HepG2 (cell line): ENCODE data around the gene CPS1. TPM values are rescaled to one million over a fixed set of nuclear protein-coding genes. Genes with fewer than 3 reads are reported as not detected.

Experiments used
- ELF4 ChIP-seq: sonication (generic); formaldehyde crosslinking; IDR thresholded peaks from 2 replicates; pipeline ENCODE4 v1.5.0; 2020; ENCODE audit warnings: missing genetic modification reagents, mild to moderate bottlenecking, moderate library complexity, borderline replicate concordance
- EP300 ChIP-seq, 3 experiments: sonication (generic) in 1 of 3; formaldehyde crosslinking in 1 of 3; IDR thresholded peaks; 2 replicates each; pipeline versions ENCODE4 v1.5.1 to v1.6.1; 2011 to 2020; ENCODE audit warnings: low read depth in 2 of 3, low read length in 2 of 3, borderline replicate concordance in 1 of 3, improper control_type of control experiment in 1 of 3, mild to moderate bottlenecking in 1 of 3, missing genetic modification reagents in 1 of 3, moderate library complexity in 1 of 3
- KLF15 ChIP-seq: sonication (generic); formaldehyde crosslinking; IDR thresholded peaks from 2 replicates; pipeline ENCODE4 v1.8.1; 2023; ENCODE audit warnings: borderline replicate concordance, mild to moderate bottlenecking, inconsistent platforms, missing genetic modification reagents, mixed read lengths
- NCOR1 ChIP-seq: fragments of 200-600 bp; sonication (generic); IDR thresholded peaks from 2 replicates; pipeline ENCODE4 v1.7.0; 2017; ENCODE audit warnings: antibody characterized with exemption, low read length, borderline replicate concordance
- NFE2L2 ChIP-seq: fragments of 150-350 bp; IDR thresholded peaks from 2 replicates; pipeline ENCODE4 v1.6.1; 2014; ENCODE audit warnings: low read length
- RCOR2 ChIP-seq: IDR thresholded peaks from 2 replicates; pipeline ENCODE4 v1.6.1; 2016; ENCODE audit warnings: missing biosample characterization, missing genetic modification reagents
- SIX4 ChIP-seq: sonication (generic); formaldehyde crosslinking; IDR thresholded peaks from 2 replicates; pipeline ENCODE4 v1.4.0; 2020; ENCODE audit warnings: missing genetic modification reagents
- SP2 ChIP-seq: sonication (generic); formaldehyde crosslinking; IDR thresholded peaks from 2 replicates; pipeline ENCODE4 v1.5.1; 2020; ENCODE audit warnings: mild to moderate bottlenecking, missing genetic modification reagents
- SUZ12 ChIP-seq: fragments of 150-350 bp; IDR thresholded peaks from 2 replicates; pipeline ENCODE4 v1.6.1; 2014; ENCODE audit warnings: low read depth, low read length
- TCF7 ChIP-seq: sonication (generic); IDR thresholded peaks from 2 replicates; pipeline ENCODE4 v1.6.1; 2016; ENCODE audit warnings: antibody characterized with exemption, low read depth
- ZBTB21 ChIP-seq: sonication (generic); formaldehyde crosslinking; IDR thresholded peaks from 2 replicates; pipeline ENCODE4 v1.4.0; 2020; ENCODE audit warnings: missing genetic modification reagents
- ZNF205 ChIP-seq: IDR thresholded peaks from 2 replicates; pipeline ENCODE4 v1.6.1; 2018; ENCODE audit warnings: missing biosample characterization, missing genetic modification reagents
- ZNF629 ChIP-seq: sonication (generic); formaldehyde crosslinking; conservative IDR thresholded peaks from 2 replicates; pipeline ENCODE4 v1.5.0; 2020; ENCODE audit warnings: missing genetic modification reagents
- ZNF816 ChIP-seq: sonication (generic); formaldehyde crosslinking; IDR thresholded peaks from 2 replicates; pipeline ENCODE4 v1.8.0; 2022; ENCODE audit warnings: missing genetic modification reagents, mild to moderate bottlenecking, borderline replicate concordance
- ZSCAN25 ChIP-seq: sonication (generic); formaldehyde crosslinking; IDR thresholded peaks from 2 replicates; pipeline ENCODE4 v1.8.0; 2022; ENCODE audit warnings: mild to moderate bottlenecking, missing genetic modification reagents
- polyA plus RNA-seq, 8 experiments: library from polyadenylated mRNA; depleted of rRNA in 3 of 8; stranded (reverse) in 7 of 8; unstranded in 1 of 8; fragments of >200 nt; fragmentation: Illumina TruSeq in 4 of 8; extraction: Trizol in 4 of 8; gene quantifications; 2 replicates each; pipeline versions ENCODE4 v1.2.1 to v1.2.3, GENCODE V29; 2011 to 2016; ENCODE audit warnings: low read depth in 4 of 8, missing spikeins in 1 of 8, mixed read lengths in 1 of 8; ENCODE audit not compliant: insufficient read depth in 1 of 8
- total RNA-seq, 5 experiments: library from RNA; depleted of rRNA; stranded (reverse); fragments of >200 nt; fragmentation: Illumina TruSeq; extraction: Trizol; gene quantifications; 2 replicates each; pipeline ENCODE4 v1.2.3, GENCODE V29; 2016; ENCODE audit warnings: low read depth in 1 of 5
- TF ChIP-seq, protein P1 (sequence below), 2 experiments: IDR thresholded peaks; 2 replicates each; pipeline ENCODE4 v1.6.1; 2011 to 2012; ENCODE audit warnings: low read length in 2 of 2, borderline replicate concordance in 1 of 2, low read depth in 1 of 2, mild to moderate bottlenecking in 1 of 2, moderate library complexity in 1 of 2
- TF ChIP-seq, protein P2 (sequence below): IDR thresholded peaks from 2 replicates; pipeline ENCODE4 v1.6.1; 2016; ENCODE audit warnings: mild to moderate bottlenecking
- TF ChIP-seq, protein P3 (sequence below): IDR thresholded peaks from 2 replicates; pipeline ENCODE4 v1.6.1; 2016; ENCODE audit warnings: low read depth, borderline replicate concordance
- TF ChIP-seq, protein P4 (sequence below): IDR thresholded peaks from 2 replicates; pipeline ENCODE4 v1.6.1; 2012; ENCODE audit warnings: low read depth, low read length, improper control_type of control experiment
- TF ChIP-seq, protein P5 (sequence below): fragments of 450-650 bp; IDR thresholded peaks from 2 replicates; pipeline ENCODE4 v1.6.1; 2017; ENCODE audit warnings: mild to moderate bottlenecking

Gene CPS1
- total and polyA plus RNA-seq, 2 of the 13 experiments (the other 11 are each of a cell fraction or from before 2014, with no cell fraction given): 24.4 to 51.7 TPM

DNA sequence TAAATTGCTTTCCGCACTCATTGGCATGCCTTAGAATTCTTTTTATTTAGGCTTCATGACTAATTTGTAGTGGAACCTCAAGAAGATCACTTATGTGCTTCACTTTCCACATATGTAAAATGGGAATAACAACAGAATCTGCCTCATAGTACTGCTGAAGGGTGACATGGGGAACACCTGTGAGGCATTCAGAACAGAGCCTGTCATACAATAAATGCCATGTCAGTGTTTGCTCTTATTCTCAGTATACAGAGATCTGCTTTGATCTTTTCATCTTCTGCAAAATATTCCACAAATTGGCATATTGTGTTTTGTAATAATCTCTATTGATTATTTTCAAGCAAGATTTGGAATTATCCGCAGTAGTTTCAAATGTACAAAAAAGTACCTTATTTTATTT, 17.4 kb upstream of the CPS1 start (continued):
- TF ChIP-seq, protein P1, sequence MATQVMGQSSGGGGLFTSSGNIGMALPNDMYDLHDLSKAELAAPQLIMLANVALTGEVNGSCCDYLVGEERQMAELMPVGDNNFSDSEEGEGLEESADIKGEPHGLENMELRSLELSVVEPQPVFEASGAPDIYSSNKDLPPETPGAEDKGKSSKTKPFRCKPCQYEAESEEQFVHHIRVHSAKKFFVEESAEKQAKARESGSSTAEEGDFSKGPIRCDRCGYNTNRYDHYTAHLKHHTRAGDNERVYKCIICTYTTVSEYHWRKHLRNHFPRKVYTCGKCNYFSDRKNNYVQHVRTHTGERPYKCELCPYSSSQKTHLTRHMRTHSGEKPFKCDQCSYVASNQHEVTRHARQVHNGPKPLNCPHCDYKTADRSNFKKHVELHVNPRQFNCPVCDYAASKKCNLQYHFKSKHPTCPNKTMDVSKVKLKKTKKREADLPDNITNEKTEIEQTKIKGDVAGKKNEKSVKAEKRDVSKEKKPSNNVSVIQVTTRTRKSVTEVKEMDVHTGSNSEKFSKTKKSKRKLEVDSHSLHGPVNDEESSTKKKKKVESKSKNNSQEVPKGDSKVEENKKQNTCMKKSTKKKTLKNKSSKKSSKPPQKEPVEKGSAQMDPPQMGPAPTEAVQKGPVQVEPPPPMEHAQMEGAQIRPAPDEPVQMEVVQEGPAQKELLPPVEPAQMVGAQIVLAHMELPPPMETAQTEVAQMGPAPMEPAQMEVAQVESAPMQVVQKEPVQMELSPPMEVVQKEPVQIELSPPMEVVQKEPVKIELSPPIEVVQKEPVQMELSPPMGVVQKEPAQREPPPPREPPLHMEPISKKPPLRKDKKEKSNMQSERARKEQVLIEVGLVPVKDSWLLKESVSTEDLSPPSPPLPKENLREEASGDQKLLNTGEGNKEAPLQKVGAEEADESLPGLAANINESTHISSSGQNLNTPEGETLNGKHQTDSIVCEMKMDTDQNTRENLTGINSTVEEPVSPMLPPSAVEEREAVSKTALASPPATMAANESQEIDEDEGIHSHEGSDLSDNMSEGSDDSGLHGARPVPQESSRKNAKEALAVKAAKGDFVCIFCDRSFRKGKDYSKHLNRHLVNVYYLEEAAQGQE (IDR thresholded peaks at IDR 0.05; ENCODE audit: borderline replicate concordance in 1 of 2, low read depth in 1 of 2, low read length in 2 of 2): no peak
- TF ChIP-seq ZNF629 (CRISPR knock-in tag) (peak; percentile 63), ZSCAN25 (CRISPR knock-in tag) (no peak), SUZ12 (no peak), ZBTB21 (CRISPR knock-in tag) (no peak), SIX4 (CRISPR knock-in tag) (no peak), EP300 (IDR thresholded peaks at IDR 0.05; ENCODE audit: low read depth in 2 of 2, low read length in 2 of 2) (0 out of 4 replicates have a peak, but pooled peaks of 1 of the 2 experiments have one; percentile 23), EP300 (CRISPR knock-in tag; IDR thresholded peaks at IDR 0.05; ENCODE audit: borderline replicate concordance) (no peak), ZNF205 (CRISPR knock-in tag) (no peak), ELF4 (no peak), KLF15 (CRISPR knock-in tag) (no peak), NCOR1 (no peak; the same call in 1 of the 2 replicates), NFE2L2 (peak; percentile 57), TCF7 (peak; percentile 62), RCOR2 (CRISPR knock-in tag) (no peak), ZNF816 (CRISPR knock-in tag) (0 out of 2 replicates have a peak, but pooled peaks have one; percentile 44), SP2 (no peak)
- TF ChIP-seq, protein P2, sequence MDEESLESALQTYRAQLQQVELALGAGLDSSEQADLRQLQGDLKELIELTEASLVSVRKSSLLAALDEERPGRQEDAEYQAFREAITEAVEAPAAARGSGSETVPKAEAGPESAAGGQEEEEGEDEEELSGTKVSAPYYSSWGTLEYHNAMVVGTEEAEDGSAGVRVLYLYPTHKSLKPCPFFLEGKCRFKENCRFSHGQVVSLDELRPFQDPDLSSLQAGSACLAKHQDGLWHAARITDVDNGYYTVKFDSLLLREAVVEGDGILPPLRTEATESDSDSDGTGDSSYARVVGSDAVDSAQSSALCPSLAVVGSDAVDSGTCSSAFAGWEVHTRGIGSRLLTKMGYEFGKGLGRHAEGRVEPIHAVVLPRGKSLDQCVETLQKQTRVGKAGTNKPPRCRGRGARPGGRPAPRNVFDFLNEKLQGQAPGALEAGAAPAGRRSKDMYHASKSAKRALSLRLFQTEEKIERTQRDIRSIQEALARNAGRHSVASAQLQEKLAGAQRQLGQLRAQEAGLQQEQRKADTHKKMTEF (CRISPR knock-in tag): no peak
- TF ChIP-seq, protein P3, sequence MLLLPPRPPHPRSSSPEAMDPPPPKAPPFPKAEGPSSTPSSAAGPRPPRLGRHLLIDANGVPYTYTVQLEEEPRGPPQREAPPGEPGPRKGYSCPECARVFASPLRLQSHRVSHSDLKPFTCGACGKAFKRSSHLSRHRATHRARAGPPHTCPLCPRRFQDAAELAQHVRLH (CRISPR knock-in tag): no peak
- TF ChIP-seq, protein P4, sequence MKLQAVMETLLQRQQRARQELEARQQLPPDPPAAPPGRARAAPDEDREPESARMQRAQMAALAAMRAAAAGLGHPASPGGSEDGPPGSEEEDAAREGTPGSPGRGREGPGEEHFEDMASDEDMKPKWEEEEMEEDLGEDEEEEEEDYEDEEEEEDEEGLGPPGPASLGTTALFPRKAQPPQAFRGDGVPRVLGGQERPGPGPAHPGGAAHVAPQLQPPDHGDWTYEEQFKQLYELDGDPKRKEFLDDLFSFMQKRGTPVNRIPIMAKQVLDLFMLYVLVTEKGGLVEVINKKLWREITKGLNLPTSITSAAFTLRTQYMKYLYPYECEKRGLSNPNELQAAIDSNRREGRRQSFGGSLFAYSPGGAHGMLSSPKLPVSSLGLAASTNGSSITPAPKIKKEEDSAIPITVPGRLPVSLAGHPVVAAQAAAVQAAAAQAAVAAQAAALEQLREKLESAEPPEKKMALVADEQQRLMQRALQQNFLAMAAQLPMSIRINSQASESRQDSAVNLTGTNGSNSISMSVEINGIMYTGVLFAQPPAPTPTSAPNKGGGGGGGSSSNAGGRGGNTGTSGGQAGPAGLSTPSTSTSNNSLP: 0 out of 2 replicates have a peak, but pooled peaks have one; percentile 15
- TF ChIP-seq, protein P5, sequence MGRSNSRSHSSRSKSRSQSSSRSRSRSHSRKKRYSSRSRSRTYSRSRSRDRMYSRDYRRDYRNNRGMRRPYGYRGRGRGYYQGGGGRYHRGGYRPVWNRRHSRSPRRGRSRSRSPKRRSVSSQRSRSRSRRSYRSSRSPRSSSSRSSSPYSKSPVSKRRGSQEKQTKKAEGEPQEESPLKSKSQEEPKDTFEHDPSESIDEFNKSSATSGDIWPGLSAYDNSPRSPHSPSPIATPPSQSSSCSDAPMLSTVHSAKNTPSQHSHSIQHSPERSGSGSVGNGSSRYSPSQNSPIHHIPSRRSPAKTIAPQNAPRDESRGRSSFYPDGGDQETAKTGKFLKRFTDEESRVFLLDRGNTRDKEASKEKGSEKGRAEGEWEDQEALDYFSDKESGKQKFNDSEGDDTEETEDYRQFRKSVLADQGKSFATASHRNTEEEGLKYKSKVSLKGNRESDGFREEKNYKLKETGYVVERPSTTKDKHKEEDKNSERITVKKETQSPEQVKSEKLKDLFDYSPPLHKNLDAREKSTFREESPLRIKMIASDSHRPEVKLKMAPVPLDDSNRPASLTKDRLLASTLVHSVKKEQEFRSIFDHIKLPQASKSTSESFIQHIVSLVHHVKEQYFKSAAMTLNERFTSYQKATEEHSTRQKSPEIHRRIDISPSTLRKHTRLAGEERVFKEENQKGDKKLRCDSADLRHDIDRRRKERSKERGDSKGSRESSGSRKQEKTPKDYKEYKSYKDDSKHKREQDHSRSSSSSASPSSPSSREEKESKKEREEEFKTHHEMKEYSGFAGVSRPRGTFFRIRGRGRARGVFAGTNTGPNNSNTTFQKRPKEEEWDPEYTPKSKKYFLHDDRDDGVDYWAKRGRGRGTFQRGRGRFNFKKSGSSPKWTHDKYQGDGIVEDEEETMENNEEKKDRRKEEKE: no peak
